ENCODE results near the gene SDK2. TPM values are rescaled to one million over a fixed set of nuclear protein-coding genes. Genes with fewer than 3 reads are reported as not detected.

The SDK2 gene
- total and polyA plus RNA-seq, 2 experiments from 2014 or later = 0.74 to 5.1 TPM

GRCh38 chr17:73508931-73509605 is 135.2 kb downstream of the SDK2 start:
- DNase-seq (ENCODE audit: low spot score) = no peak
- Histone ChIP-seq H4K20me1 (replicated peaks; ENCODE audit: insufficient read depth) (no peaks in the 10 kb centered on the region), H3K9me2 (ENCODE audit: insufficient read depth) (no peaks in the 10 kb centered on the region), H3K27ac (ENCODE audit: low read depth) (no peak overlapping the region), H3K4me2 (no peak overlapping the region), H3K4me3 (no peak overlapping the region), H2AFZ (no peak overlapping the region), H3K4me1 (ENCODE audit: insufficient read depth) (no peaks in the 10 kb centered on the region), H3K27me3 (ENCODE audit: insufficient read depth) (no peaks in the 10 kb centered on the region), H3K36me3 (ENCODE audit: insufficient read depth) (no peaks in the 10 kb centered on the region), H3K79me2 (replicated peaks; ENCODE audit: insufficient read depth) (no peaks in the 10 kb centered on the region), H3F3A (replicated peaks; ENCODE audit: low read depth) (no peaks in the 10 kb centered on the region)
- TF ChIP-seq ZNF462 (CRISPR knock-in tag; IDR thresholded peaks at IDR 0.05) = no peak
- no peak for TF ChIP-seq CREB1 (CRISPR knock-in tag; IDR thresholded peaks at IDR 0.05; ENCODE audit: low read depth)
- no peak for TF ChIP-seq ZNF331 (CRISPR knock-in tag; IDR thresholded peaks at IDR 0.05; ENCODE audit: low read depth)
- no peak for TF ChIP-seq POLR2AphosphoS5 (IDR thresholded peaks at IDR 0.05; ENCODE audit: low read depth)
- no peak for TF ChIP-seq EZH2 (IDR thresholded peaks at IDR 0.05; ENCODE audit: low read depth, unreplicated experiment)
- TF ChIP-seq, protein P1, sequence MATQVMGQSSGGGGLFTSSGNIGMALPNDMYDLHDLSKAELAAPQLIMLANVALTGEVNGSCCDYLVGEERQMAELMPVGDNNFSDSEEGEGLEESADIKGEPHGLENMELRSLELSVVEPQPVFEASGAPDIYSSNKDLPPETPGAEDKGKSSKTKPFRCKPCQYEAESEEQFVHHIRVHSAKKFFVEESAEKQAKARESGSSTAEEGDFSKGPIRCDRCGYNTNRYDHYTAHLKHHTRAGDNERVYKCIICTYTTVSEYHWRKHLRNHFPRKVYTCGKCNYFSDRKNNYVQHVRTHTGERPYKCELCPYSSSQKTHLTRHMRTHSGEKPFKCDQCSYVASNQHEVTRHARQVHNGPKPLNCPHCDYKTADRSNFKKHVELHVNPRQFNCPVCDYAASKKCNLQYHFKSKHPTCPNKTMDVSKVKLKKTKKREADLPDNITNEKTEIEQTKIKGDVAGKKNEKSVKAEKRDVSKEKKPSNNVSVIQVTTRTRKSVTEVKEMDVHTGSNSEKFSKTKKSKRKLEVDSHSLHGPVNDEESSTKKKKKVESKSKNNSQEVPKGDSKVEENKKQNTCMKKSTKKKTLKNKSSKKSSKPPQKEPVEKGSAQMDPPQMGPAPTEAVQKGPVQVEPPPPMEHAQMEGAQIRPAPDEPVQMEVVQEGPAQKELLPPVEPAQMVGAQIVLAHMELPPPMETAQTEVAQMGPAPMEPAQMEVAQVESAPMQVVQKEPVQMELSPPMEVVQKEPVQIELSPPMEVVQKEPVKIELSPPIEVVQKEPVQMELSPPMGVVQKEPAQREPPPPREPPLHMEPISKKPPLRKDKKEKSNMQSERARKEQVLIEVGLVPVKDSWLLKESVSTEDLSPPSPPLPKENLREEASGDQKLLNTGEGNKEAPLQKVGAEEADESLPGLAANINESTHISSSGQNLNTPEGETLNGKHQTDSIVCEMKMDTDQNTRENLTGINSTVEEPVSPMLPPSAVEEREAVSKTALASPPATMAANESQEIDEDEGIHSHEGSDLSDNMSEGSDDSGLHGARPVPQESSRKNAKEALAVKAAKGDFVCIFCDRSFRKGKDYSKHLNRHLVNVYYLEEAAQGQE (IDR thresholded peaks at IDR 0.05; ENCODE audit: unreplicated experiment) = no peak
- TF ChIP-seq NANOG (IDR thresholded peaks at IDR 0.05; ENCODE audit: borderline replicate concordance) = no peak
- TF ChIP-seq STAT1 (IDR thresholded peaks at IDR 0.05; ENCODE audit: unreplicated experiment) = no peak
- no peak for TF ChIP-seq JUNB (IDR thresholded peaks at IDR 0.05; ENCODE audit: unreplicated experiment)
- TF ChIP-seq, protein P2, sequence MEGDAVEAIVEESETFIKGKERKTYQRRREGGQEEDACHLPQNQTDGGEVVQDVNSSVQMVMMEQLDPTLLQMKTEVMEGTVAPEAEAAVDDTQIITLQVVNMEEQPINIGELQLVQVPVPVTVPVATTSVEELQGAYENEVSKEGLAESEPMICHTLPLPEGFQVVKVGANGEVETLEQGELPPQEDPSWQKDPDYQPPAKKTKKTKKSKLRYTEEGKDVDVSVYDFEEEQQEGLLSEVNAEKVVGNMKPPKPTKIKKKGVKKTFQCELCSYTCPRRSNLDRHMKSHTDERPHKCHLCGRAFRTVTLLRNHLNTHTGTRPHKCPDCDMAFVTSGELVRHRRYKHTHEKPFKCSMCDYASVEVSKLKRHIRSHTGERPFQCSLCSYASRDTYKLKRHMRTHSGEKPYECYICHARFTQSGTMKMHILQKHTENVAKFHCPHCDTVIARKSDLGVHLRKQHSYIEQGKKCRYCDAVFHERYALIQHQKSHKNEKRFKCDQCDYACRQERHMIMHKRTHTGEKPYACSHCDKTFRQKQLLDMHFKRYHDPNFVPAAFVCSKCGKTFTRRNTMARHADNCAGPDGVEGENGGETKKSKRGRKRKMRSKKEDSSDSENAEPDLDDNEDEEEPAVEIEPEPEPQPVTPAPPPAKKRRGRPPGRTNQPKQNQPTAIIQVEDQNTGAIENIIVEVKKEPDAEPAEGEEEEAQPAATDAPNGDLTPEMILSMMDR (conservative IDR thresholded peaks at IDR 0.05; ENCODE audit: low read depth in 2 of 2) = no peak
- no peak overlapping the region for H3K4me3 Mint-ChIP-seq
- H3K4me1 Mint-ChIP-seq = no peaks in the 10 kb centered on the region; the same call in 2 of the 3 replicates
- ATAC-seq = no peak
- peaks cover 14% of the 10 kb centered on the region for H3K27me3 Mint-ChIP-seq (ENCODE audit: insufficient read depth, low read depth, poor library complexity)
- H3K9me3 Mint-ChIP-seq = no peaks in the 10 kb centered on the region; the same call in 2 of the 3 replicates
- H3K36me3 Mint-ChIP-seq (ENCODE audit: low read depth) = no peaks in the 10 kb centered on the region
- H3K27ac Mint-ChIP-seq = no peak overlapping the region
